ENCODE data around the gene DPF3. TPM values are rescaled to one million over a fixed set of nuclear protein-coding genes. Genes with fewer than 3 reads are reported as not detected.

The DPF3 gene
- total RNA-seq, 1 donor from 2014 or later: 3.0 TPM

DNA sequence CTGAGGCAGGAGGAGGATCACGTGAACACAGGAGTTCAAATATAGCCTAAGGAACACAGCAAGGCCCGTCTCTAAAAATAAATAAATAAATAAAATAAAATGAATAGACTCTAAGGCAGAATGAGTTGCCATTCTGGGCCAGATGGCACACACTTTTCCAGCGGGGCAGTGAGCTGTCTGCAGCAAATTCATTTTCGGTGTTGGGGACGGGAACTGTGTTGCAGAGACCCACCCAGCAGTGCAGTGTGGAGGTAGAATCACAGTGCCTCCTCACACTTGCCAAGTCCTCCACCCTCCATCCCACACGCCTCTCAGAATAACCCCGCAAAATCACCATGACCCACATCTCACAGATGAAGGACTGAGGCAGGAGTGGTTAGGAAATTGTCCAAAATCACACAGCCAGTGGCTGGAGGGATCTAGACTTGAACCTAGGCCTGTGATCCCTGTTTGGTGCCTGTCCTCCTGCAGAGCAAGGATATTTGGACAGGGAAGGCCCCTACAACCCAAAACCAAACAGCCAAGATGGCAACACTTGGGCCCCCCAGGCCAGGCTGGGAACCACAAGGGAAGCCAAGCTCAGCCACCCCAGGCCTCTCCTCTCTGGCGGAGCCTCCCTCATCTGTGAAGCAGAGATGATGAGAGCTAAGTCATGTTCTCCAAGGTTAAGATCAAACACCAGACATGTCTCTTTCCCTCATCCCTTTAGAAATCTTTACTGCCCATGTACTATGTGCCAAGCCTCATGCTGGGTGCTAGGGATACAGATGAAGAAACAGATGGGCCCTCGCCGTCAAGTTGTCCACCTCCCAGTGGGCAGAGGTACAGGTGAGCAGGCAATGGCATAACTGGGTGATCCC, 152.7 kb downstream of the DPF3 start:
- Mint-ChIP-seq H3K27me3 (ENCODE audit: unreplicated experiment) (peaks cover 2% of the 10 kb centered on the region), H3K9me3 (ENCODE audit: unreplicated experiment) (no peaks in the 10 kb centered on the region), H3K4me1 (ENCODE audit: unreplicated experiment) (no peaks in the 10 kb centered on the region), H3K36me3 (ENCODE audit: low read depth, unreplicated experiment) (no peaks in the 10 kb centered on the region), H3K27ac (ENCODE audit: unreplicated experiment) (no peak overlapping the region), H3K4me3 (ENCODE audit: unreplicated experiment) (no peak overlapping the region)
- no peak for DNase-seq (ENCODE audit: low spot score)
- no peak for TF ChIP-seq CTCF (IDR thresholded peaks at IDR 0.05; ENCODE audit: unreplicated experiment)

DNA sequence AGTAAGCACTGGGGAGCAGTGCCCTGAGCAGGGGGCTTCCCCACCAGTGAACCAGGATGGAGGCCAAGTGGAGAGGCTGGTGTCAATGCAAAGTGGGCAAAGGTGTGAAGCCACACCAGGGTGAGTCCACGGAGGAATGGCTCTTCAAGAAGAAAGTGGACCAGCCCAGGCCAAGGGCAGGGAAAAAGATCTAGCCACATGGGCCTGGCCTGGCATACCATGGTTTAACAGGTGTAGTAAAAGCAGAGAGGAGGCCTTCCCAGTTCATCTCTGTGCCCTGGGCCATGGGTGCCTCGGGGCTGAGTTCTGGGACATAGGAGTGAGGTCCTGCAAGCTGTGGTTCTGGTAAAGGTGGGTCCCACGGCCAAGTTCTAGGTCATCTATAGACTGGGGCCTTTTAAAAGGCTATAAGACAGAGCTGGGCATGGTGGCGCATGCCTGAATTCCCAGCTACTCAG, 153.4 kb downstream of the DPF3 start:
- TF ChIP-seq CTCF (IDR thresholded peaks at IDR 0.05; ENCODE audit: unreplicated experiment): no peak
- no peak overlapping the region for H3K4me3 Mint-ChIP-seq (ENCODE audit: unreplicated experiment)
- peaks cover 2% of the 10 kb centered on the region for H3K27me3 Mint-ChIP-seq (ENCODE audit: unreplicated experiment)
- H3K9me3 Mint-ChIP-seq (ENCODE audit: unreplicated experiment): no peaks in the 10 kb centered on the region
- no peak overlapping the region for H3K27ac Mint-ChIP-seq (ENCODE audit: unreplicated experiment)
- H3K36me3 Mint-ChIP-seq (ENCODE audit: low read depth, unreplicated experiment): no peaks in the 10 kb centered on the region
- H3K4me1 Mint-ChIP-seq (ENCODE audit: unreplicated experiment): no peaks in the 10 kb centered on the region
- DNase-seq (ENCODE audit: low spot score): no peak

DNA sequence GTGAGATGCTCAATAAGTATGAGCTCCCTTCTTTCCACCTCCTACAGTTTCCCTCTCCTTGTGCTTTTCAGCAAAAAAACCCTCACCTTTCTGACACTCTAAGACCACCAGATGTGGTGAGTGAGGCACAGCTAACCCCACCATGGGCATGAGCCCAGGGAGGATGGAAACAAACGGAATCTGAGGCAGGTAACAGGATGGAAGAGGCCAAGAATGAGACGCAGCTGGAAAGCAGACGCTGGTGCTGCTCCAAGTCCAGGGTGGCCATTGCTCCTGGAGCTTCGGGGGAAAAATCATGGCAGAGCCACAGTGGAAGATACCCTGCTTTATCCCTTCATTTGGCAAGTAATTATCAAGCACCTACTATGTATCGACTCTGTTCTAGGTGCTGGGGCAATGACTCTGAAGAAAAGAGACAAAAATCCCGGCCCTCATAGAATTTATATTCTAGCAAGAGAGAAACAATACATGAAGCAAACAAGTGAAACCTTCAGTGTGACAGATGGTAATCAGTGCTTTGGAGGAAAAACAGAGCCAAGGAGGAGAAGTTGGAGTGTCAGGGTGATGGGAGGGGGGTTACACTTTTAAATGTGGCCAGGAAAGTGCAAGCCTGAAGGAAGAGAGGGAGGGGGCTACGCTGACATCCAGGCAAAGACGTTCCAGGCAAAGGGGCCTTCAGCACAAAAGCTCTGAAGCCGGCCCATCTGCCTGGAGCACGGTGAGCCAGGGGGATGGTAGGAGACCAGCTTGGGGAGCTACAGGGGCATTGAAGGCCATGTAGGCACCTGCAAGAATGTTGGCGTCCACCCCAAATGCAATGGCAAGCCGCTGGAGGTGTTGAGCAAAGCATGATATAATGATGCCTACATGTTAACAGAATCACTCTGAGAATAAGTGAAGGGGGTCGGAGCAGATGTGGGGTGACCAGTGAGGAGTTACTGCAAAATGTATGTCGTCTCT, 154.2 kb downstream of the DPF3 start:
- Mint-ChIP-seq H3K4me1 (ENCODE audit: unreplicated experiment) (peaks cover 3% of the 10 kb centered on the region), H3K9me3 (ENCODE audit: unreplicated experiment) (no peaks in the 10 kb centered on the region), H3K27ac (ENCODE audit: unreplicated experiment) (no peak overlapping the region), H3K27me3 (ENCODE audit: unreplicated experiment) (peaks cover 4% of the 10 kb centered on the region), H3K4me3 (ENCODE audit: unreplicated experiment) (no peak overlapping the region), H3K36me3 (ENCODE audit: low read depth, unreplicated experiment) (no peaks in the 10 kb centered on the region)
- DNase-seq (ENCODE audit: low spot score): no peak
- TF ChIP-seq CTCF (IDR thresholded peaks at IDR 0.05; ENCODE audit: unreplicated experiment): no peak

GRCh38 chr14:72738161-72738611, 155.7 kb downstream of the DPF3 start:
- Mint-ChIP-seq H3K9me3 (ENCODE audit: unreplicated experiment) (no peaks in the 10 kb centered on the region), H3K27ac (ENCODE audit: unreplicated experiment) (no peak overlapping the region), H3K4me3 (ENCODE audit: unreplicated experiment) (no peak overlapping the region), H3K36me3 (ENCODE audit: low read depth, unreplicated experiment) (no peaks in the 10 kb centered on the region), H3K27me3 (ENCODE audit: unreplicated experiment) (peaks cover 4% of the 10 kb centered on the region), H3K4me1 (ENCODE audit: unreplicated experiment) (peaks cover 3% of the 10 kb centered on the region)
- TF ChIP-seq CTCF (IDR thresholded peaks at IDR 0.05; ENCODE audit: unreplicated experiment): no peak
- no peak for DNase-seq (ENCODE audit: low spot score)

Measured in endothelial cell (in vitro differentiated cells).